ENCODE data around the gene MYO1E.

DNA sequence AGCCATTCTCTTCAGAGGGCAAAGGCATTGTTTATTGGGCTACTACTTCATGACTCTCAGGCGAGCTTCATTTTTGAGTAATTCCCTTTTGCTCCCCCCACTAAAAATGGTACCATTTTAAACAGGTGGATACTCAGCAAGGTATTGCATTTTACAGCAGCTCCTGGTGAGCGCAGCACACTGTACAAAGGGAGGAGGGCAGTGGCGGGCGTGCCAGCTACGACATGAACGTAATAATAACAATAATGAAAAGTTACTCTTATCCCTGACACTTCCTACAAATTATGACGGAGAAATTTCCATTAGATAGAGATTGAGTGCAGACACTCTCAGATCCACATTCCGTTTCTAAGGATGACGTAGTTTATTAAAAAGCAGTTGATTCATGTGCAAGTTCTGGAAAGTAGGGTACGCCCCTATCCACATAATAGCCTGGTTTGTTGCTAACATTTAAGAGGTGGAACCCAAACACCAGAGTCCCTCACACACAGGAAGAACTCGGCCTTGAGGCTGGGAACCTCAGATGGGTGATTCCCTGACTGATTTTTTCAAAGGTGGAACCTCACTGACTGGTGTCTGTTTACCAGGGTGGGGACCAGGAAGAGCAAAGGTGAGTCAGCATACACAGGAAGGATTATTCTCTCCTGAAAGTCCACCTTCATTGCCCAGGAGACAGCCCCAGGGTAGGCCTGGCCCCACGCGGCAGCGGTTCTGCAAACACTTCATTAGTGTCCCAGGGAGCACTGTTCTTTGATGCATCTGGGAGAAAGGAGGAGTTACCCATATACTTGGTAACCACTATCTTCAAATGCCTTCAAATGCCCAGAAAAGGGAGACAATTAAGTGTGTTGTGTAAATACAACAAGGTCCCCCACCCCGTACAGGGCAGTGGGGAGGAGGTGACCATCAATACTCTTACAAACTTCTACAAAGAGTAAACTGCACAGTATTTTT lies 96.2 kb downstream of the MYO1E start:
- TF ChIP-seq, protein P1, sequence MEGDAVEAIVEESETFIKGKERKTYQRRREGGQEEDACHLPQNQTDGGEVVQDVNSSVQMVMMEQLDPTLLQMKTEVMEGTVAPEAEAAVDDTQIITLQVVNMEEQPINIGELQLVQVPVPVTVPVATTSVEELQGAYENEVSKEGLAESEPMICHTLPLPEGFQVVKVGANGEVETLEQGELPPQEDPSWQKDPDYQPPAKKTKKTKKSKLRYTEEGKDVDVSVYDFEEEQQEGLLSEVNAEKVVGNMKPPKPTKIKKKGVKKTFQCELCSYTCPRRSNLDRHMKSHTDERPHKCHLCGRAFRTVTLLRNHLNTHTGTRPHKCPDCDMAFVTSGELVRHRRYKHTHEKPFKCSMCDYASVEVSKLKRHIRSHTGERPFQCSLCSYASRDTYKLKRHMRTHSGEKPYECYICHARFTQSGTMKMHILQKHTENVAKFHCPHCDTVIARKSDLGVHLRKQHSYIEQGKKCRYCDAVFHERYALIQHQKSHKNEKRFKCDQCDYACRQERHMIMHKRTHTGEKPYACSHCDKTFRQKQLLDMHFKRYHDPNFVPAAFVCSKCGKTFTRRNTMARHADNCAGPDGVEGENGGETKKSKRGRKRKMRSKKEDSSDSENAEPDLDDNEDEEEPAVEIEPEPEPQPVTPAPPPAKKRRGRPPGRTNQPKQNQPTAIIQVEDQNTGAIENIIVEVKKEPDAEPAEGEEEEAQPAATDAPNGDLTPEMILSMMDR (IDR thresholded peaks at IDR 0.05) = no peak
- no peak for TF ChIP-seq POLR2AphosphoS5 (IDR thresholded peaks at IDR 0.05)
- no peak for TF ChIP-seq POLR2A (IDR thresholded peaks at IDR 0.05)
- TF ChIP-seq EP300 (IDR thresholded peaks at IDR 0.05) = no peak

Data from gastroesophageal sphincter (tissue), 3 donors.